ENCODE data around the gene TBCK. TPM values are rescaled to one million over a fixed set of nuclear protein-coding genes. Genes with fewer than 3 reads are reported as not detected.

The TBCK gene
- total RNA-seq, 4 donors from 2014 or later, result 37.4 to 97.1 (median 48.3) TPM

- Histone ChIP-seq H3K36me3 (no peaks in the 10 kb centered on the region), H3K4me1 (no peaks in the 10 kb centered on the region), H3K27me3 (no peaks in the 10 kb centered on the region), H3K4me3 (no peak overlapping the region), H3K27ac (no peak overlapping the region), H3K9me3 (no peaks in the 10 kb centered on the region)
- intact Hi-C loops (cut with DNase I; ENCODE audit: low total_unique reads), result no loop called here
- DNase-seq, result no peak
- TF ChIP-seq CTCF (IDR thresholded peaks at IDR 0.05), result no peak
- no peak for TF ChIP-seq POLR2A (IDR thresholded peaks at IDR 0.05)
Observed at GRCh38 chr4:106046083-106046482, 269.9 kb downstream of the TBCK start.

- Histone ChIP-seq H3K9me3 (no peaks in the 10 kb centered on the region), H3K27ac (no peak overlapping the region), H3K4me3 (no peak overlapping the region), H3K4me1 (no peaks in the 10 kb centered on the region), H3K36me3 (no peaks in the 10 kb centered on the region), H3K27me3 (no peaks in the 10 kb centered on the region)
- intact Hi-C loops (cut with DNase I; ENCODE audit: low total_unique reads), result no loop called here
- TF ChIP-seq POLR2A (IDR thresholded peaks at IDR 0.05), result no peak
- DNase-seq, result no peak
Observed at GRCh38 chr4:106041294-106042002, 274.6 kb downstream of the TBCK start.

GRCh38 chr4:106039796-106040195 is 276.2 kb downstream of the TBCK start:
- H3K27me3 ChIP-seq, result no peaks in the 10 kb centered on the region
- intact Hi-C loops (cut with DNase I; ENCODE audit: low total_unique reads), result no loop called here
- H3K4me3 ChIP-seq, result no peak overlapping the region
- no peaks in the 10 kb centered on the region for H3K4me1 ChIP-seq
- H3K36me3 ChIP-seq, result no peaks in the 10 kb centered on the region
- TF ChIP-seq POLR2A (IDR thresholded peaks at IDR 0.05), result no peak
- TF ChIP-seq CTCF (IDR thresholded peaks at IDR 0.05), result no peak
- no peaks in the 10 kb centered on the region for H3K9me3 ChIP-seq
- H3K27ac ChIP-seq, result no peak overlapping the region
- DNase-seq, result no peak

GRCh38 chr4:106038908-106039307 is 277.1 kb downstream of the TBCK start:
- Histone ChIP-seq H3K36me3 (no peaks in the 10 kb centered on the region), H3K9me3 (no peaks in the 10 kb centered on the region), H3K4me1 (no peaks in the 10 kb centered on the region), H3K4me3 (no peak overlapping the region), H3K27ac (no peak overlapping the region), H3K27me3 (no peaks in the 10 kb centered on the region)
- TF ChIP-seq POLR2A (IDR thresholded peaks at IDR 0.05) (no peak), CTCF (IDR thresholded peaks at IDR 0.05) (no peak)
- no peak for DNase-seq
- intact Hi-C loops (cut with DNase I; ENCODE audit: low total_unique reads), result no loop called here

GRCh38 chr4:106038012-106038411 is 278.0 kb downstream of the TBCK start:
- Histone ChIP-seq H3K36me3 (no peaks in the 10 kb centered on the region), H3K27me3 (no peaks in the 10 kb centered on the region), H3K9me3 (no peaks in the 10 kb centered on the region), H3K4me3 (no peak overlapping the region), H3K27ac (no peak overlapping the region), H3K4me1 (no peaks in the 10 kb centered on the region)
- TF ChIP-seq POLR2A (IDR thresholded peaks at IDR 0.05), result no peak
- no peak for TF ChIP-seq CTCF (IDR thresholded peaks at IDR 0.05)
- intact Hi-C loops (cut with DNase I; ENCODE audit: low total_unique reads), result no loop called here
- no peak for DNase-seq

Data from uterus (tissue), 4 donors.